OCI-LY3 (cell line): Measurements from ENCODE around the gene RNF14.

ENCODE experiments used
- H2AFZ ChIP-seq: fragments of 200-600, 300-600 bp; shearing (Covaris generic); 2 replicates; pipeline ENCODE4 v1.6.0; 2014; ENCODE audit warnings: antibody characterized with exemption, low read depth, low read length
- H3K27ac ChIP-seq: fragments of 200-600, 300-600 bp; sonication (generic); 2 replicates; pipeline ENCODE4 v1.5.1; 2014; ENCODE audit warnings: mild to moderate bottlenecking, low read length, moderate library complexity, mixed read lengths
- H3K27me3 ChIP-seq: fragments of 200-600, 300-600 bp; sonication (generic); 2 replicates; pipeline ENCODE4 v1.6.1; 2014; ENCODE audit warnings: low read depth, low read length, mixed read lengths
- H3K36me3 ChIP-seq: fragments of 200-600, 300-600 bp; sonication (generic); replicated peaks from 2 replicates; pipeline ENCODE3; 2014; ENCODE audit warnings: low read depth, low read length, mixed read lengths
- H3K4me1 ChIP-seq: fragments of 300-600, 200-600 bp; sonication (generic); 2 replicates; pipeline ENCODE4 v1.6.1; 2014; ENCODE audit warnings: low read length, mixed read lengths
- H3K4me2 ChIP-seq: fragments of 200-600, 300-600 bp; sonication (generic); 2 replicates; pipeline ENCODE4 v1.6.1; 2014; ENCODE audit warnings: low read length, mixed read lengths
- H3K4me3 ChIP-seq: fragments of 300-600, 200-600 bp; sonication (generic); 2 replicates; pipeline ENCODE4 v1.5.1; 2014; ENCODE audit warnings: antibody characterized with exemption, mild to moderate bottlenecking, low read length, moderate library complexity
- H3K79me2 ChIP-seq: fragments of 300-600, 200-600 bp; shearing (Covaris generic); 2 replicates; pipeline ENCODE4 v1.6.1; 2014; ENCODE audit warnings: mild to moderate bottlenecking, low read length, mixed read lengths
- H3K9ac ChIP-seq: fragments of 300-600, 200-600 bp; shearing (Covaris generic); 2 replicates; pipeline ENCODE4 v1.6.0; 2014; ENCODE audit warnings: mild to moderate bottlenecking, low read length, moderate library complexity
- H3K9me3 ChIP-seq: fragments of 200-600, 300-600 bp; shearing (Covaris generic); 2 replicates; pipeline ENCODE4 v1.6.1; 2014; ENCODE audit warnings: low read length, mixed read lengths; ENCODE audit not compliant: insufficient read depth
- H4K20me1 ChIP-seq: fragments of 200-600, 300-600 bp; sonication (generic); 2 replicates; pipeline ENCODE4 v1.6.1; 2016; ENCODE audit warnings: low read length, mixed read lengths; ENCODE audit not compliant: insufficient read depth
- CTCF ChIP-seq: fragments of 200-600, 300-600 bp; sonication (generic); IDR thresholded peaks from 2 replicates; pipeline ENCODE4 v1.5.1; 2014; ENCODE audit warnings: antibody characterized with exemption, low read length, low read depth
- EZH2phosphoT487 ChIP-seq: fragments of 200-600 bp; shearing (Covaris generic); IDR thresholded peaks from 2 replicates; pipeline ENCODE4 v1.6.1; 2018; ENCODE audit warnings: antibody characterized with exemption, mixed run types, low read depth

The RNF14 gene

GRCh38 chr5:141960018-141960417 is 8.9 kb upstream of the RNF14 start:
- H3K27ac ChIP-seq: no peak overlapping the region
- H2AFZ ChIP-seq: 0 out of 2 replicates have a peak overlapping the region, but pooled peaks have one; percentile 41
- H3K36me3 ChIP-seq: no peaks in the 10 kb centered on the region

GRCh38 chr5:141960449-141961323 is 8.2 kb upstream of the RNF14 start:
- no peaks in the 10 kb centered on the region for H3K9me3 ChIP-seq
- H3K9ac ChIP-seq: peak overlapping the region; percentile 17; the same call in 1 of the 2 replicates
- no peak overlapping the region for H3K27ac ChIP-seq
- H3K36me3 ChIP-seq: no peaks in the 10 kb centered on the region
- no peaks in the 10 kb centered on the region for H4K20me1 ChIP-seq
- peak overlapping the region; percentile 65 for H3K4me2 ChIP-seq
- H3K27me3 ChIP-seq: no peaks in the 10 kb centered on the region
- H2AFZ ChIP-seq: peak overlapping the region; percentile 68
- H3K4me3 ChIP-seq: peak overlapping the region; percentile 51
- no peaks in the 10 kb centered on the region for H3K79me2 ChIP-seq
- peaks cover 10% of the 10 kb centered on the region for H3K4me1 ChIP-seq
- TF ChIP-seq EZH2phosphoT487: no peak
- peak; percentile 78 for TF ChIP-seq CTCF

More at GRCh38 chr5:141960018-141960417, 8.9 kb upstream of the RNF14 start:
- no peaks in the 10 kb centered on the region for H3K9me3 ChIP-seq
- H3K9ac ChIP-seq: no peak overlapping the region
- no peak for TF ChIP-seq EZH2phosphoT487
- TF ChIP-seq CTCF: peak; percentile 40
- H3K27me3 ChIP-seq: no peaks in the 10 kb centered on the region
- no peak overlapping the region for H3K4me3 ChIP-seq
- peaks cover 10% of the 10 kb centered on the region for H3K4me1 ChIP-seq
- no peaks in the 10 kb centered on the region for H3K79me2 ChIP-seq
- H4K20me1 ChIP-seq: no peaks in the 10 kb centered on the region
- H3K4me2 ChIP-seq: peak overlapping the region; percentile 65; the same call in 1 of the 2 replicates

GRCh38 chr5:141961466-141961865 is 7.4 kb upstream of the RNF14 start:
- H4K20me1 ChIP-seq: no peaks in the 10 kb centered on the region
- H3K9ac ChIP-seq: no peak overlapping the region
- no peaks in the 10 kb centered on the region for H3K36me3 ChIP-seq
- no peaks in the 10 kb centered on the region for H3K27me3 ChIP-seq
- H3K4me2 ChIP-seq: no peak overlapping the region
- peaks cover 12% of the 10 kb centered on the region for H3K4me1 ChIP-seq
- H3K27ac ChIP-seq: no peak overlapping the region
- no peaks in the 10 kb centered on the region for H3K79me2 ChIP-seq
- no peak for TF ChIP-seq CTCF
- no peak for TF ChIP-seq EZH2phosphoT487
- no peaks in the 10 kb centered on the region for H3K9me3 ChIP-seq
- H2AFZ ChIP-seq: peak overlapping the region; percentile 68
- no peak overlapping the region for H3K4me3 ChIP-seq

GRCh38 chr5:141963701-141964100 is 5.2 kb upstream of the RNF14 start:
- H3K9ac ChIP-seq: no peak overlapping the region
- no peaks in the 10 kb centered on the region for H4K20me1 ChIP-seq
- peaks cover 28% of the 10 kb centered on the region for H3K4me1 ChIP-seq
- no peak overlapping the region for H3K4me3 ChIP-seq
- no peaks in the 10 kb centered on the region for H3K9me3 ChIP-seq
- no peaks in the 10 kb centered on the region for H3K36me3 ChIP-seq
- H3K4me2 ChIP-seq: no peak overlapping the region
- H3K79me2 ChIP-seq: no peaks in the 10 kb centered on the region
- TF ChIP-seq CTCF (no peak), EZH2phosphoT487 (no peak)
- no peak overlapping the region for H2AFZ ChIP-seq
- H3K27ac ChIP-seq: no peak overlapping the region
- no peaks in the 10 kb centered on the region for H3K27me3 ChIP-seq
